IMR-90 (cell line): Measurements from ENCODE around the gene GPC5. TPM values are rescaled to one million over a fixed set of nuclear protein-coding genes. Genes with fewer than 3 reads are reported as not detected.

Experiments used
- ATAC-seq: fragments of 200-7000 bp; cut with Tn5 transposase; 2 replicates; pipeline ENCODE4 v1.9.1; 2020; ENCODE audit warnings: low read depth, mild to moderate bottlenecking, moderate library complexity
- BruUV-seq: library from RNA; stranded (reverse); fragments of 400-500 nt; replicated peaks from 2 replicates; lab custom pipeline; 2021; lab: Mats Ljungman, UMichigan
- CTCF ChIA-PET: fragments of 300-600 bp; formaldehyde crosslinking; extraction: SDS; loops from one replicate; lab custom pipeline; 2021; ENCODE audit warnings: antibody characterized with exemption; lab: Yijun Ruan, JAX
- POLR2A ChIA-PET: fragments of 300-600 bp; sonication (Branson Sonifier 250); formaldehyde crosslinking; loops from one replicate; lab custom pipeline; 2022; ENCODE audit warnings: antibody characterized with exemption; ENCODE audit not compliant: unreplicated experiment; lab: Charles Lee
- DNase-seq: peaks from one replicate; pipeline ENCODE4 v3.0.0; 2013
- H2AFZ ChIP-seq: replicated peaks from 2 replicates; pipeline ENCODE3; 2013; ENCODE audit warnings: low read length, mild to moderate bottlenecking; ENCODE audit not compliant: poor library complexity
- H2AK5ac ChIP-seq: 2 replicates; pipeline ENCODE4 v1.6.1; 2013; ENCODE audit warnings: low read depth, low read length, inconsistent platforms
- H2AK9ac ChIP-seq: replicated peaks from 2 replicates; pipeline ENCODE3; 2013; ENCODE audit warnings: mild to moderate bottlenecking, low read depth, low read length, moderate library complexity; ENCODE audit not compliant: poor library complexity
- H2BK120ac ChIP-seq: 2 replicates; pipeline ENCODE4 v1.6.1; 2013; ENCODE audit warnings: low read depth, low read length, inconsistent platforms
- H2BK15ac ChIP-seq: 3 replicates; pipeline ENCODE4 v1.6.1; 2013; ENCODE audit warnings: low read depth, low read length, inconsistent platforms
- H2BK20ac ChIP-seq: 2 replicates; pipeline ENCODE4 v1.6.1; 2013; ENCODE audit warnings: low read depth, mild to moderate bottlenecking, inconsistent platforms, low read length, moderate library complexity
- H2BK5ac ChIP-seq: 2 replicates; pipeline ENCODE4 v1.6.1; 2013; ENCODE audit warnings: mild to moderate bottlenecking, low read depth, low read length, inconsistent platforms; ENCODE audit not compliant: poor library complexity, severe bottlenecking
- H3K14ac ChIP-seq: replicated peaks from 2 replicates; pipeline ENCODE4 v1.6.1; 2013; ENCODE audit warnings: low read depth, low read length, inconsistent platforms
- H3K18ac ChIP-seq: 2 replicates; pipeline ENCODE4 v1.6.1; 2013; ENCODE audit warnings: low read depth, low read length, control low read depth
- H3K23ac ChIP-seq: 2 replicates; pipeline ENCODE4 v1.6.1; 2013; ENCODE audit warnings: low read depth, low read length, inconsistent platforms
- H3K27ac ChIP-seq: 2 replicates; pipeline ENCODE4 v1.5.1; 2013; ENCODE audit warnings: mild to moderate bottlenecking, control low read depth, low read length; ENCODE audit not compliant: insufficient read depth
- H3K27me3 ChIP-seq: 2 replicates; pipeline ENCODE4 v1.6.1; 2013; ENCODE audit warnings: low read length; ENCODE audit not compliant: control insufficient read depth, insufficient read depth
- H3K36me3 ChIP-seq: 2 replicates; pipeline ENCODE4 v1.6.1; 2013; ENCODE audit warnings: low read length, mixed read lengths; ENCODE audit not compliant: control insufficient read depth, insufficient read depth
- H3K4ac ChIP-seq: 2 replicates; pipeline ENCODE4 v1.6.1; 2013; ENCODE audit warnings: low read depth, low read length, inconsistent platforms
- H3K4me1 ChIP-seq: 2 replicates; pipeline ENCODE4 v1.6.1; 2013; ENCODE audit warnings: low read length, mixed read lengths; ENCODE audit not compliant: control insufficient read depth, insufficient read depth
- H3K4me2 ChIP-seq: 2 replicates; pipeline ENCODE4 v1.6.1; 2013; ENCODE audit warnings: low read depth, mild to moderate bottlenecking, control low read depth, low read length, moderate library complexity
- H3K4me3 ChIP-seq: 2 replicates; pipeline ENCODE4 v1.5.1; 2013; ENCODE audit warnings: low read depth, mild to moderate bottlenecking, control low read depth, low read length, moderate library complexity; ENCODE audit not compliant: insufficient read depth
- H3K56ac ChIP-seq: 2 replicates; pipeline ENCODE4 v1.6.1; 2013; ENCODE audit warnings: low read length, inconsistent platforms; ENCODE audit not compliant: insufficient read depth; ENCODE audit errors: extremely low read depth
- H3K79me1 ChIP-seq, 2 experiments: 2 replicates each; pipeline ENCODE4 v1.6.1; 2013; ENCODE audit warnings: low read length in 2 of 2, inconsistent platforms in 1 of 2, low read depth in 1 of 2
- H3K9ac ChIP-seq: 2 replicates; pipeline ENCODE4 v1.6.1; 2013; ENCODE audit warnings: low read depth, low read length, control low read depth
- H3K9me1 ChIP-seq: 2 replicates; pipeline ENCODE4 v1.6.1; 2013; ENCODE audit warnings: low read length, inconsistent platforms; ENCODE audit not compliant: insufficient read depth
- H3K9me3 ChIP-seq: 2 replicates; pipeline ENCODE4 v1.6.1; 2013; ENCODE audit warnings: low read length; ENCODE audit not compliant: control insufficient read depth, insufficient read depth
- H4K20me1 ChIP-seq: 2 replicates; pipeline ENCODE4 v1.6.1; 2013; ENCODE audit warnings: low read length, inconsistent platforms; ENCODE audit not compliant: insufficient read depth
- H4K5ac ChIP-seq: 2 replicates; pipeline ENCODE4 v1.6.1; 2013; ENCODE audit warnings: mild to moderate bottlenecking, low read depth, low read length, control low read depth
- H4K8ac ChIP-seq, 2 experiments: 2 replicates each; pipeline ENCODE4 v1.6.1; 2013; ENCODE audit warnings: low read depth in 2 of 2, low read length in 2 of 2, control low read depth in 1 of 2, inconsistent platforms in 1 of 2
- H4K91ac ChIP-seq: 2 replicates; pipeline ENCODE4 v1.6.1; 2013; ENCODE audit warnings: low read depth, low read length, inconsistent platforms; ENCODE audit not compliant: insufficient read depth
- BHLHE40 ChIP-seq: fragments of 150-350 bp; IDR thresholded peaks from 2 replicates; pipeline ENCODE4 v1.6.1; 2016; ENCODE audit warnings: mild to moderate bottlenecking, low read depth, low read length
- CEBPB ChIP-seq: IDR thresholded peaks from 2 replicates; pipeline ENCODE4 v1.6.1; 2012; ENCODE audit warnings: low read depth, low read length, improper control_type of control experiment
- CHD1 ChIP-seq: IDR thresholded peaks from 2 replicates; pipeline ENCODE4 v1.6.1; 2012; ENCODE audit warnings: low read depth, low read length, improper control_type of control experiment
- MAFK ChIP-seq: IDR thresholded peaks from 2 replicates; pipeline ENCODE4 v1.6.1; 2012; ENCODE audit warnings: low read depth, low read length, improper control_type of control experiment
- MAZ ChIP-seq: IDR thresholded peaks from 2 replicates; pipeline ENCODE4 v1.6.1; 2012; ENCODE audit warnings: low read depth, mild to moderate bottlenecking, low read length, improper control_type of control experiment, moderate library complexity, borderline replicate concordance
- NFE2L2 ChIP-seq: fragments of 150-350 bp; IDR thresholded peaks from 2 replicates; pipeline ENCODE4 v1.6.1; 2016; ENCODE audit warnings: low read depth, mild to moderate bottlenecking, low read length
- POLR2A ChIP-seq: IDR thresholded peaks from 2 replicates; pipeline ENCODE4 v1.6.1; 2012; ENCODE audit warnings: mild to moderate bottlenecking, low read depth, low read length
- RAD21 ChIP-seq: IDR thresholded peaks from 2 replicates; pipeline ENCODE4 v1.6.1; 2012; ENCODE audit warnings: low read length, improper control_type of control experiment
- RCOR1 ChIP-seq: IDR thresholded peaks from 2 replicates; pipeline ENCODE4 v1.6.1; 2012; ENCODE audit warnings: mild to moderate bottlenecking, low read length, improper control_type of control experiment; ENCODE audit not compliant: insufficient replicate concordance
- RFX5 ChIP-seq: IDR thresholded peaks from 2 replicates; pipeline ENCODE4 v1.8.0; 2012; ENCODE audit warnings: low read depth, mild to moderate bottlenecking, low read length, moderate library complexity
- SMC3 ChIP-seq: fragments of 150-350 bp; IDR thresholded peaks from 2 replicates; pipeline ENCODE4 v1.6.1; 2016; ENCODE audit warnings: low read depth, mild to moderate bottlenecking, antibody characterized with exemption, low read length, moderate library complexity
- WGBS, 2 experiments: methylation state at CpG; one replicate each; pipeline versions ENCODE4 v1.1.5 to v1.1.7; 2013; ENCODE audit warnings: missing lambda C conversion rate in 2 of 2; ENCODE audit not compliant: insufficient read length in 1 of 2; ENCODE audit errors: extremely low coverage in 2 of 2; 5-methylcytosine and 5-hydroxymethylcytosine counted together
- dilution Hi-C: fragments of 300-500 bp; cut with HindIII; formaldehyde crosslinking; loops from one replicate; pipeline ENCODE4 v1.14.3; 2018; ENCODE audit warnings: low sequenced_read_pairs; ENCODE audit not compliant: unreplicated experiment
- in situ Hi-C: fragments of 300-500 bp; cut with MboI; formaldehyde crosslinking; loops from 3 replicates; pipeline ENCODE4 v1.14.3; 2019; ENCODE audit warnings: low sequenced_read_pairs, inconsistent platforms, mixed read lengths
- intact Hi-C: fragments of 100-400 bp; cut with micrococcal nuclease; formaldehyde crosslinking; loops from 2 replicates; pipeline ENCODE4 v1.10.0; 2022
- polyA plus RNA-seq, 3 experiments: library from polyadenylated mRNA; depleted of rRNA; stranded (reverse); fragments of >200 nt; gene quantifications; 2 replicates each; pipeline ENCODE4 v1.2.3, GENCODE V29; 2012; ENCODE audit warnings: low replicate concordance in 1 of 3
- total RNA-seq: library from RNA; depleted of rRNA; stranded (reverse); fragments of >200 nt; gene quantifications from 2 replicates; pipeline ENCODE4 v1.2.3, GENCODE V29; 2012
- TF ChIP-seq, protein P1 (sequence below): fragments of 150-350 bp; IDR thresholded peaks from 2 replicates; pipeline ENCODE4 v1.6.1; 2017; ENCODE audit warnings: mild to moderate bottlenecking, antibody characterized with exemption, low read length, low read depth
- TF ChIP-seq, protein P2 (sequence below): conservative IDR thresholded peaks from 2 replicates; pipeline ENCODE4 v1.5.1; 2012; ENCODE audit warnings: mild to moderate bottlenecking, low read depth, low read length, improper control_type of control experiment
- TF ChIP-seq, protein P3 (sequence below): fragments of 150-350 bp; IDR thresholded peaks from 2 replicates; pipeline ENCODE4 v1.6.1; 2016; ENCODE audit warnings: low read depth, mild to moderate bottlenecking, low read length, moderate library complexity, borderline replicate concordance

The GPC5 gene
- total and polyA plus RNA-seq, 2 of the 4 experiments (the other 2 are of a cell fraction): 0.94 to 1.8 TPM

DNA sequence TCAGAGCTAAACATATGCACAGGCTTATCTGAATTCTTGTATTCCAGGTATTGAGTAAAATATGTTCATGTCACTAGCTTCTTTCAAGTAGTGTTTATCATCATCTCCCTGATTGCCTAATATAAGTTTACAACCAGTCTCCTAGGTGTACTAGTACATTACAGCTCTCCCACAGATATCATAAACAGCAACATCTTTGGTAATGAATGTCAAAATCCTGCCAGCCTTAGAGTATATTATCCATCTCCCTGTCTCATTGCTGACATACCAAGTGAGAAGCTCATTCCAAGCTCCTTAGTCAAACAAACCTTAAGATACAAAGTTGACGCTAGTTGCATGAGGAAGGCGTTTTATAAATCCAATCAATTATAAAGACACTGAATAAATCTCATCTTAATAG is 1139.0 kb downstream of the GPC5 start:
- Histone ChIP-seq H3K27me3 (no peaks in the 10 kb centered on the region), H2BK120ac (no peak overlapping the region), H3K27ac (no peak overlapping the region), H4K8ac (no peak overlapping the region), H3K79me1 (no peaks in the 10 kb centered on the region), H3K4me3 (no peak overlapping the region), H2BK15ac (no peak overlapping the region), H3K4me2 (no peak overlapping the region), H3K4me1 (no peaks in the 10 kb centered on the region), H3K4ac (no peak overlapping the region), H3K56ac (no peak overlapping the region), H3K9me3 (no peaks in the 10 kb centered on the region), H2BK20ac (no peak overlapping the region), H2AK5ac (no peak overlapping the region), H2AFZ (no peak overlapping the region), H3K9ac (no peak overlapping the region), H4K5ac (no peak overlapping the region), H2AK9ac (no peak overlapping the region), H2BK5ac (no peak overlapping the region), H3K14ac (no peak overlapping the region), H3K18ac (no peak overlapping the region), H3K23ac (no peak overlapping the region), H3K9me1 (no peaks in the 10 kb centered on the region), H3K36me3 (no peaks in the 10 kb centered on the region), H4K91ac (no peak overlapping the region), H4K20me1 (no peaks in the 10 kb centered on the region)
- ATAC-seq (no peak), DNase-seq (no peak)
- intact Hi-C loops: no loop called here
- dilution Hi-C loops: no loop called here
- POLR2A ChIA-PET: no interaction called here
- CTCF ChIA-PET: no interaction called here
- in situ Hi-C loops: loop anchor here (10.0 kb wide), 1 partner anchor 353 kb away; no protein-coding TSS in a partner anchor
- BruUV-seq: no TSS peak
- WGBS, 2 experiments: no CpG with 5 or more reads among the region's 2 CpGs
- TF ChIP-seq BHLHE40 (no peak), POLR2A (no peak), CEBPB (no peak), NFE2L2 (no peak), RAD21 (no peak), SMC3 (no peak), RCOR1 (no peak), RFX5 (no peak), MAFK (no peak), MAZ (no peak), CHD1 (no peak)
- TF ChIP-seq, protein P1, sequence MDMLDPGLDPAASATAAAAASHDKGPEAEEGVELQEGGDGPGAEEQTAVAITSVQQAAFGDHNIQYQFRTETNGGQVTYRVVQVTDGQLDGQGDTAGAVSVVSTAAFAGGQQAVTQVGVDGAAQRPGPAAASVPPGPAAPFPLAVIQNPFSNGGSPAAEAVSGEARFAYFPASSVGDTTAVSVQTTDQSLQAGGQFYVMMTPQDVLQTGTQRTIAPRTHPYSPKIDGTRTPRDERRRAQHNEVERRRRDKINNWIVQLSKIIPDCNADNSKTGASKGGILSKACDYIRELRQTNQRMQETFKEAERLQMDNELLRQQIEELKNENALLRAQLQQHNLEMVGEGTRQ: no peak
- TF ChIP-seq, protein P2, sequence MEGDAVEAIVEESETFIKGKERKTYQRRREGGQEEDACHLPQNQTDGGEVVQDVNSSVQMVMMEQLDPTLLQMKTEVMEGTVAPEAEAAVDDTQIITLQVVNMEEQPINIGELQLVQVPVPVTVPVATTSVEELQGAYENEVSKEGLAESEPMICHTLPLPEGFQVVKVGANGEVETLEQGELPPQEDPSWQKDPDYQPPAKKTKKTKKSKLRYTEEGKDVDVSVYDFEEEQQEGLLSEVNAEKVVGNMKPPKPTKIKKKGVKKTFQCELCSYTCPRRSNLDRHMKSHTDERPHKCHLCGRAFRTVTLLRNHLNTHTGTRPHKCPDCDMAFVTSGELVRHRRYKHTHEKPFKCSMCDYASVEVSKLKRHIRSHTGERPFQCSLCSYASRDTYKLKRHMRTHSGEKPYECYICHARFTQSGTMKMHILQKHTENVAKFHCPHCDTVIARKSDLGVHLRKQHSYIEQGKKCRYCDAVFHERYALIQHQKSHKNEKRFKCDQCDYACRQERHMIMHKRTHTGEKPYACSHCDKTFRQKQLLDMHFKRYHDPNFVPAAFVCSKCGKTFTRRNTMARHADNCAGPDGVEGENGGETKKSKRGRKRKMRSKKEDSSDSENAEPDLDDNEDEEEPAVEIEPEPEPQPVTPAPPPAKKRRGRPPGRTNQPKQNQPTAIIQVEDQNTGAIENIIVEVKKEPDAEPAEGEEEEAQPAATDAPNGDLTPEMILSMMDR: no peak
- TF ChIP-seq, protein P3, sequence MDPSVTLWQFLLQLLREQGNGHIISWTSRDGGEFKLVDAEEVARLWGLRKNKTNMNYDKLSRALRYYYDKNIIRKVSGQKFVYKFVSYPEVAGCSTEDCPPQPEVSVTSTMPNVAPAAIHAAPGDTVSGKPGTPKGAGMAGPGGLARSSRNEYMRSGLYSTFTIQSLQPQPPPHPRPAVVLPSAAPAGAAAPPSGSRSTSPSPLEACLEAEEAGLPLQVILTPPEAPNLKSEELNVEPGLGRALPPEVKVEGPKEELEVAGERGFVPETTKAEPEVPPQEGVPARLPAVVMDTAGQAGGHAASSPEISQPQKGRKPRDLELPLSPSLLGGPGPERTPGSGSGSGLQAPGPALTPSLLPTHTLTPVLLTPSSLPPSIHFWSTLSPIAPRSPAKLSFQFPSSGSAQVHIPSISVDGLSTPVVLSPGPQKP: no peak
